MCF 10A (cell line): Measurements from ENCODE around the gene GAPT. TPM values are rescaled to one million over a fixed set of nuclear protein-coding genes. Genes with fewer than 3 reads are reported as not detected.
A peak's percentile ranks its signal among the peaks of the same experiment; 100 is the strongest.

Experiments used
- BruUV-seq: library from RNA; stranded (reverse); fragments of 400-500 nt; replicated peaks from 2 replicates; lab custom pipeline; 2021; lab: Mats Ljungman, UMichigan
- CTCF ChIA-PET: fragments of 300-600 bp; sonication (Branson Sonifier 250); formaldehyde crosslinking; extraction: SDS; loops from one replicate; lab custom pipeline; 2021; ENCODE audit warnings: antibody characterized with exemption, inconsistent platforms; lab: Yijun Ruan, JAX
- POLR2A ChIA-PET: fragments of 300-600, 350-650 bp; sonication (Branson Sonifier 250); formaldehyde crosslinking; extraction: SDS; loops from one replicate; lab custom pipeline; 2020; ENCODE audit warnings: antibody characterized with exemption, inconsistent platforms; lab: Yijun Ruan, JAX
- DNase-seq: peaks from one replicate; pipeline ENCODE4 v3.0.0-alpha.2; 2018; ENCODE audit not compliant: unreplicated experiment
- H3K27ac Mint-ChIP-seq: one replicate; pipeline ENCODE4 v1.8.0; 2022; ENCODE audit warnings: mild to moderate bottlenecking, low read depth, mixed read lengths; ENCODE audit not compliant: unreplicated experiment
- H3K27me3 Mint-ChIP-seq: one replicate; pipeline ENCODE4 v1.8.0; 2022; ENCODE audit warnings: mixed read lengths; ENCODE audit not compliant: insufficient read depth, unreplicated experiment
- H3K36me3 Mint-ChIP-seq: one replicate; pipeline ENCODE4 v1.8.0; 2022; ENCODE audit warnings: mild to moderate bottlenecking, moderate library complexity, mixed read lengths; ENCODE audit not compliant: insufficient read depth, unreplicated experiment
- H3K4me1 Mint-ChIP-seq: one replicate; pipeline ENCODE4 v1.8.0; 2022; ENCODE audit warnings: mixed read lengths; ENCODE audit not compliant: insufficient read depth, unreplicated experiment
- H3K4me3 Mint-ChIP-seq: one replicate; pipeline ENCODE4 v1.8.0; 2022; ENCODE audit warnings: mild to moderate bottlenecking, moderate library complexity, mixed read lengths; ENCODE audit not compliant: unreplicated experiment
- H3K9me3 Mint-ChIP-seq: one replicate; pipeline ENCODE4 v1.8.0; 2022; ENCODE audit warnings: mixed read lengths; ENCODE audit not compliant: unreplicated experiment
- intact Hi-C: fragments of 100-400 bp; cut with micrococcal nuclease; formaldehyde crosslinking; loops from 2 replicates; pipeline ENCODE4 v1.14.1; 2022
- total RNA-seq: library from RNA; stranded (reverse); gene quantifications from 2 replicates; pipeline ENCODE4 v1.2.3, GENCODE V29; 2022
- TF ChIP-seq, protein P1 (sequence below): fragments of 200-600 bp; IDR thresholded peaks from one replicate; pipeline ENCODE4 v1.8.0; 2022; ENCODE audit warnings: antibody characterized with exemption, mild to moderate bottlenecking; ENCODE audit not compliant: unreplicated experiment

GAPT gene
- total RNA-seq, 1 experiment from 2014 or later, result not detected

GRCh38 chr5:58458141-58458742 lies 33.0 kb upstream of the GAPT start:
- ChIA-PET POLR2A (interaction anchor here (0.7 to 5.5 kb wide), 47 partner anchors 8 to 1548 kb away, joined by 3 to 129 read pairs (median 5); no protein-coding TSS in a partner anchor), CTCF (interaction anchor here (0.6 to 6.7 kb wide), 16 partner anchors 117 to 1160 kb away, joined by 3 to 215 read pairs (median 4); no protein-coding TSS in a partner anchor)
- BruUV-seq, result no TSS peak
- intact Hi-C loops, result loop anchor here (5.0 to 10.0 kb wide), 3 partner anchors 143 to 363 kb away; no protein-coding TSS in a partner anchor
- Mint-ChIP-seq H3K4me1 (peaks cover 36% of the 10 kb centered on the region), H3K27me3 (no peaks in the 10 kb centered on the region), H3K4me3 (peak overlapping the region; percentile 92), H3K27ac (peak overlapping the region; percentile 96), H3K36me3 (peaks cover 74% of the 10 kb centered on the region), H3K9me3 (no peaks in the 10 kb centered on the region)
- no peak for DNase-seq
- TF ChIP-seq, protein P1, sequence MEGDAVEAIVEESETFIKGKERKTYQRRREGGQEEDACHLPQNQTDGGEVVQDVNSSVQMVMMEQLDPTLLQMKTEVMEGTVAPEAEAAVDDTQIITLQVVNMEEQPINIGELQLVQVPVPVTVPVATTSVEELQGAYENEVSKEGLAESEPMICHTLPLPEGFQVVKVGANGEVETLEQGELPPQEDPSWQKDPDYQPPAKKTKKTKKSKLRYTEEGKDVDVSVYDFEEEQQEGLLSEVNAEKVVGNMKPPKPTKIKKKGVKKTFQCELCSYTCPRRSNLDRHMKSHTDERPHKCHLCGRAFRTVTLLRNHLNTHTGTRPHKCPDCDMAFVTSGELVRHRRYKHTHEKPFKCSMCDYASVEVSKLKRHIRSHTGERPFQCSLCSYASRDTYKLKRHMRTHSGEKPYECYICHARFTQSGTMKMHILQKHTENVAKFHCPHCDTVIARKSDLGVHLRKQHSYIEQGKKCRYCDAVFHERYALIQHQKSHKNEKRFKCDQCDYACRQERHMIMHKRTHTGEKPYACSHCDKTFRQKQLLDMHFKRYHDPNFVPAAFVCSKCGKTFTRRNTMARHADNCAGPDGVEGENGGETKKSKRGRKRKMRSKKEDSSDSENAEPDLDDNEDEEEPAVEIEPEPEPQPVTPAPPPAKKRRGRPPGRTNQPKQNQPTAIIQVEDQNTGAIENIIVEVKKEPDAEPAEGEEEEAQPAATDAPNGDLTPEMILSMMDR, result no peak

DNA sequence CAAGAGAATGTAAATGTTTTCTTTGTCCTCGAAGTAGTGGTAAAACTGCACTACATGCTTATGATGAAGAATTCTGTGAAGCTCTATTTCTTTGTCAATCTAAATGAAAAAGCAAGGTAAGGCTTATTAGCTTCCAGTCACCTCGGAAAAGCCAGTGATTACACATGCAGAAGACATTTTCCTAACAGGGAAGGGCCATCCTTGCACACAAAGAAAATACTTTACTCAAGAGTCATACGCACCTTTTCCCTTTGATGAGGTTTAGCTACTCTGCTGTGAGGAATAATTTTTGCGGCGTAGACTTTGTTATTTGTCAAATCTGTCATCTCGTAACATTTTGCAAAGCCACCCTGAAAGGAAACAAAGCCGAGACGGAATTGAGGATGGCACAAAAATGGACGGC lies 32.5 kb upstream of the GAPT start:
- H3K4me3 Mint-ChIP-seq, result peak overlapping the region; percentile 92
- BruUV-seq, result TSS peak; percentile 32
- H3K36me3 Mint-ChIP-seq, result peaks cover 69% of the 10 kb centered on the region
- ChIA-PET POLR2A (interaction anchor here (0.5 to 5.5 kb wide), 65 partner anchors 8 to 1549 kb away, joined by 3 to 129 read pairs (median 4); no protein-coding TSS in a partner anchor), CTCF (interaction anchor here (0.6 to 6.7 kb wide), 22 partner anchors 111 to 1160 kb away, joined by 3 to 215 read pairs (median 4); no protein-coding TSS in a partner anchor)
- TF ChIP-seq, protein P1, result no peak
- H3K27me3 Mint-ChIP-seq, result no peaks in the 10 kb centered on the region
- intact Hi-C loops, result loop anchor here (5.0 to 10.0 kb wide), 3 partner anchors 144 to 364 kb away; no protein-coding TSS in a partner anchor
- H3K27ac Mint-ChIP-seq, result peak overlapping the region; percentile 96
- no peaks in the 10 kb centered on the region for H3K9me3 Mint-ChIP-seq
- DNase-seq, result peak; percentile 66
- H3K4me1 Mint-ChIP-seq, result peaks cover 36% of the 10 kb centered on the region

- peak; percentile 63 for DNase-seq
- POLR2A ChIA-PET, result interaction anchor here (0.5 to 5.5 kb wide), 83 partner anchors 8 to 1549 kb away, joined by 3 to 129 read pairs (median 4); no protein-coding TSS in a partner anchor
- intact Hi-C loops, result loop anchor here (1.0 to 10.0 kb wide), 8 partner anchors 145 to 1557 kb away; no protein-coding TSS in a partner anchor
- TF ChIP-seq, protein P1, result no peak
- H3K4me3 Mint-ChIP-seq, result peak overlapping the region; percentile 92
- CTCF ChIA-PET, result interaction anchor here (0.6 to 6.7 kb wide), 45 partner anchors 9 to 1165 kb away, joined by 3 to 215 read pairs (median 4); no protein-coding TSS in a partner anchor
- no TSS peak for BruUV-seq
- H3K9me3 Mint-ChIP-seq, result no peaks in the 10 kb centered on the region
- peaks cover 36% of the 10 kb centered on the region for H3K4me1 Mint-ChIP-seq
- peak overlapping the region; percentile 96 for H3K27ac Mint-ChIP-seq
- H3K36me3 Mint-ChIP-seq, result peaks cover 62% of the 10 kb centered on the region
- H3K27me3 Mint-ChIP-seq, result no peaks in the 10 kb centered on the region
Observed at GRCh38 chr5:58459146-58460001, 31.9 kb upstream of the GAPT start.
